GM21576 (cell line): ENCODE measurements around the gene TMEM150C.
A peak's percentile ranks its signal among the peaks of the same experiment; 100 is the strongest.
"Not testable (repeated sequence)": the region's sequence is repeated elsewhere in the genome, so short reads cannot be mapped to it uniquely, and the experiment has no call there.

Experiments used
- ATAC-seq: cut with Tn5 transposase; IDR thresholded peaks from one replicate; pipeline ENCODE4 v1.9.1; 2021; ENCODE audit warnings: mild to moderate bottlenecking, moderate library complexity; ENCODE audit not compliant: unreplicated experiment

Gene TMEM150C

GRCh38 chr4:82479562-82479961 is 82.2 kb downstream of the TMEM150C start:
- no peak for ATAC-seq

DNA sequence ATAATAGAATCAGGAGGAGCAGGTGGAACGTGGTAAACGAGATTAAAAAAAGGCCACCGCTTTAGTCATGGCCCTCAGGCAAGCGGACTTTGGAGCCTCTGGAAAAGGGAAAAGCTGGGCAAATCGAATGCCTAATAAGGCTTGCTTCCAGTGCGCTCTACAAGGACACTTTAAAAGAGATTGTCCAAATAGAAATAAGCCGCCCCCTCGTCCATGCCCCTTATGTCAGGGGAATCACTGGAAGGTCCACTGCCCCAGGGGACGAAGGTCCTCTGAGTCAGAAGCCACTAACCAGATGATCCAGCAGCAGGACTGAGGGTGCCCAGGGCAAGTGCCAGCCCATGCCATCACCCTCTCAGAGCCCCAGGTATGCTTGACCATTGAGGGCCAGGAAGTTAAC is 84.3 kb downstream of the TMEM150C start:
- ATAC-seq: not testable (repeated sequence)

DNA sequence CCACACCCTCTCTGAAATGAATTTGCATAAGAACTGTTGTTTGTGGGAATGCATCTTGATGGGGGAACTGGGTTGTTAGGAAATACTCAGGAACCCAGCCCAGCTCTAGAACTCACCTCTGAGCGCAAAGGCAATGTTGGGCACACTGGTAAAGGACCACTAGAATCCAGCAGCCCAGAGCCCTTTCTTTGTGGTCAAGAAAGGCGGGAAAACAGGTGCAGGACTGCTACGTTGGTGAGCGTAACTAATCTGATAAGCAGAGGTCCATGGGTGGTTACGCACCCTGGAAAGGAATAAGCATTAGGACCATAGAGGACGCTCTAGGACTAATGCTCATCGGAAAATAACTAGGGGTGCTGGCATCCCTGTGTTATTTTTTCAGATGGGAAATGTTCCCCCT is 85.9 kb downstream of the TMEM150C start:
- not testable (repeated sequence) for ATAC-seq

GRCh38 chr4:82473621-82474164 is 88.1 kb downstream of the TMEM150C start:
- no peak for ATAC-seq

- not testable (repeated sequence) for ATAC-seq
These were observed 88.7 kb downstream of the TMEM150C start for GRCh38 chr4:82473080-82473479.

GRCh38 chr4:82469791-82470345 is 91.9 kb downstream of the TMEM150C start:
- ATAC-seq: no peak

GRCh38 chr4:82467471-82467870 is 94.3 kb downstream of the TMEM150C start:
- ATAC-seq: no peak

GRCh38 chr4:82463221-82463620 is 98.6 kb downstream of the TMEM150C start:
- no peak for ATAC-seq

- ATAC-seq: peak; percentile 74
These were observed 99.4 kb downstream of the TMEM150C start for GRCh38 chr4:82462415-82462831.

DNA sequence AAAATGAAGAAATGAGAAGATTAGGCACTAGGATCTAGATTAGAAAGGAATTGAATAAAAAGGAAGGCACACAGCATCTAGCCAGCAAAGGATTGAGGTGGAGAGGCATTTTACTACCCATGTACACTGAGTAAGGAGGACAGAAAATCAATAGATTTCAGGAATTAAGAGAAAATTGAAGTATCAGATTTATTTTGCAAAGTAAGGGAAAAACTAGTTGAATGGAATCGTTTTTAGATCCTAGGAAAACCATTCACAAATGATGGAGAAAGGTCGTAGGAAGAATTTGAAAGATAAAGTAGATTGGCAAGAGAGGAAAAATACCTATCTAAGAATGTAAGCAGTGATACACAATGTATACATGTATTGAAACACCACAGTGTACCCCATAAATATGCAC is 100.1 kb downstream of the TMEM150C start:
- ATAC-seq: no peak

DNA sequence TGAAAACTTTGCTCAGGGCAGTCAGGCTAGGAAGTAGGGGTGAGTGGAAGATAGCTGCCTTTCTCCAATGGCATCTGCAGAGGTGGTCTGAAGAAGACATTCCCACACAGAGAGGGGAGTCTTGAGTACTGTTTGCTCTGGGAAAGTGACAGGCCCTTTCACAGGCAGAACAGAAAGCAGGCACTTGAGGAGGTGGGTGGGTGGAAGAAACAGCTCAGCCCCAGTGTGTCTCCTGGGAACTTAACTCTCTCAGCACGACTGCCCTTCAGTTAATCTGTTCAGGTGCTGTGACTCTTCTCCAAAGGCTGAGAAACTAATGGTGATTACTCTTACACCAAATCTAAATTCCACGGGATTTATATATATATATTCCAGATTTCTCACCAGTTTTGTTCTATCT is 103.1 kb downstream of the TMEM150C start:
- no peak for ATAC-seq

DNA sequence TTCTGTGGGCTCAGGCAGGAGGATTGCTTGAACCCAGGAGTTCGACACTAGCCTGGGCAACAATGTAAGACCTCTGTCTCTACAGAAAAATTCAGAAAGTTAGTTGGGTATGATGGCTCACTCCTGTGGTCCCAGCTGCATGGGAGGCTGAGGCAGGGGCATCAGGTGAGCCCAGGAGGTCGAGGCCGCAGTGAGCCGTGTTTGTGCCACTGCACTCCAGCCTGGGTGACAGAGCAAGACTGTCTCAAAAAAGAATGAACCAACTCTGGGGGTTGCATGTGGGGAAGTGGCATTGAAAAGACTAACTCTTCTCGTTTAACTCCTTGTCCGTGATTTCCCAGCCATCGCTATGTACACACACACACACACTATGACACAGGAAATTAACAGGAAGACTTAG is 104.5 kb downstream of the TMEM150C start:
- ATAC-seq: no peak

DNA sequence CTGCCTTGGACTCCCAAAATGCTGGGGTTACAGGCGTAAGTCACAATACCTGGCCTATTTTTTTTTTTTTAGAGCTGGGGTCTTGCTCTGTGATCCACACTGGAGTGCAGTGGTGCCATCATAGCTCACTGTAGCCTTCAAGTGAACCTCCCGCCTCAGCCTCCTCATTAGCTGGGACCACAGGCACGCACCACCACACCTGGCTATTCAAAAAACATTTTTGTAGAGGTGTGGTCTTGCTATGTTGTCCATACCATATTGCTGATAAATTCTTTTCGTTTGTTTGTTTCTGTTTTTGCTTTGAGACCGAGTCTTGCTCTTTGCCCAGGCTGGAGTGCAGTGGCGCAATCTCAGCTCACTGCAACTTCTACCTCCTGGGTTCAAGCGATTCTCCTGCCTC is 109.8 kb downstream of the TMEM150C start:
- ATAC-seq: no peak

GRCh38 chr4:82450966-82451755 is 110.6 kb downstream of the TMEM150C start:
- ATAC-seq: no peak

- ATAC-seq: no peak
These were observed 113.9 kb downstream of the TMEM150C start for GRCh38 chr4:82447886-82448285.

- ATAC-seq: no peak
These were observed 122.7 kb downstream of the TMEM150C start for GRCh38 chr4:82439088-82439487.

DNA sequence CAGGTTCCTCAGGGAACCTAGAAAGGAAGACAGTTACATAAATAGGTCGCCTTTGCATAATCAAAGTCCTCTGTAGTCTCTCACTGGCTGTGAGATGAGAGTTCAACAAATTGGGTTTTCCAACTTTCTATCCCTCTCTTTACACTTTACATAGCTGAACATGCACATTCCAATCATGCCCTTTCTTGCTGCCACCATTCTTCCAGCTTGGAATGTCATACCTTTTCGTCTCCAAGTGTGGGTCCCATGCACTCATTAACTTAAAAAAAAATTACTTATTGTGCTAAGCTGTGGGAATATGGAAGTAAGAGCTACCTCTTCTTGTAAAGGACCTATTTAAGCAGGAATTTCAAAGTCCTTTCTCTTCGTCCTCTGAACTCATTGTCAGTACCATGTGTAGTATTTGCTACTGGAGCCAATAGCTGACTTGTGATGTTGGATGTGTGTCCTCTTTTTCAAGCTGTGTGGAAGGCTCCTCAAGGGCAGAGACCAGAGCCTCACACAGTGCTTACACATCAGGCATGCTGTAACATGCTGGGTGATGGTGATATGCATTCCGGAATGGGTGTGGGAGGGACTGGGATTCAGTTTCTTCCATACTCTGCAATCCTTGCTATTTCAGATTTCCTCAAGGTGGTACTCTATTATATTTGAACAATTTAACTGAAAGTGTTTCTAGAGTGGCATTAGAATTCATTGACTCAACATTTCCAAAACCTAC is 124.3 kb downstream of the TMEM150C start:
- ATAC-seq: no peak

DNA sequence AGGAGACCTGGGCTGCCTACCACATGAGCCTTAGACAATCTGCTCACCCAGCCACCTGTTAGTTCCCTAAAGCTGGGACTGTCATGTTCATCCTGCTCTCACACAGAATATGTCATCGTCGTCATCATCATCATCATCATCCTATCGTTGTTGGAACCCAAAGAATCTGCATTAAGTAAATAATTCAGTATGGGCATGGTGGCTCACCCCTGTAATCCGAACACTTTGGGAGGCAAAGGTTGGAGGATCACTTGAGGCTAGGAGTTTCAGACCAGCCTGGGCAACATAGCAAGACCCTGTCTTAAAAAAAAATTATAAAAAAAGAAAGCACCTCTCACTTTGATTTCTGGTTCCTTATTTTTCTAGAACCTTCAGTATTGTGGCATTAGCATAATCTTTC is 125.0 kb downstream of the TMEM150C start:
- no peak for ATAC-seq

DNA sequence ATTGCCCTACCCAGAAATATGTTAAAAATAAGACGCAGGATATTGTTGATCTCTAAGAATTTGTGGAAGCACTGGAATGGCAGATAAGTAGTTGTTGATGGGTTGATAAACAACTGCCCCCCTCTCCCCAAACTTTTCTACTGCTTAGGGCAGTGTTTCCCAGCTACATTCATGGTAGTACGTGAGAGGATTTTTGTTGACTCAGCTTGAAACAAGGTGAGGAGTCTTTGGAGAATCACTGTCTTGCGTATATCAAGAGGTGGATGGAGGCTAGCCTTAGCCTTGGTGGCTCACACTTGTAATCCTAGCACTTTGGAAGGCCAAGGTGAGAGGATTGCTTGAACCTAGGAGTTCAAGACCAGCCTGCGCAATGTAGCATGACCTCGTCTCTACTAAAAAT is 125.7 kb downstream of the TMEM150C start:
- no peak for ATAC-seq

- no peak for ATAC-seq
These were observed 126.8 kb downstream of the TMEM150C start for GRCh38 chr4:82434949-82435348.

DNA sequence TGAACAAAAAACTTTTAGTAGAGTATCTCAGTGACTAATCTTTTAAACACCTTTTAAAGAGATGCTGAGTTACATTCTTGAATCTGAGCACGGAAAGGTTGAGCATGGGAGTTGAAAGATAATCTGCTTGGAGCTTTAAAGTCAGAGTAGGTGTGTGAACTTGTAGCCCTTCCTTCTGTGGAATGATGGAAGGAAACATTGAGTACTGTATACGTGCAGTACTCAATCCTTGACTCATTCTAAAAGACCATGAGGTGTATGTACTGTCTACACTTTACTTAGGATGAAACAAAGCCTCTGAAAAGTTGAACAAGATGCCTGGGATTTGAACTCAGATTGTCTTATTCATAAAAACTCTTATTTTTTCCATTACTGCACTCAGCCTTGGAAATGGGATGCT is 128.0 kb downstream of the TMEM150C start:
- no peak for ATAC-seq
